H1 (cell line): ENCODE data around the gene ABCB11. TPM values are rescaled to one million over a fixed set of nuclear protein-coding genes. Genes with fewer than 3 reads are reported as not detected.

ENCODE experiments used
- EZH2 ChIP-seq: fragments of 200-600 bp; sonication (generic); IDR thresholded peaks from 2 replicates; pipeline ENCODE4 v1.7.1; 2012; ENCODE audit warnings: low read depth, mild to moderate bottlenecking, moderate library complexity, low read length, inconsistent platforms; ENCODE audit not compliant: severe bottlenecking
- HDAC6 ChIP-seq: IDR thresholded peaks from one replicate; pipeline ENCODE4 v1.7.1; 2012; ENCODE audit warnings: low read depth, mild to moderate bottlenecking, inconsistent platforms, low read length, moderate library complexity
- TAF7 ChIP-seq: optimal IDR thresholded peaks from 2 replicates; pipeline ENCODE3; 2011; ENCODE audit warnings: low read depth, mild to moderate bottlenecking, inconsistent platforms, low read length, moderate library complexity, borderline replicate concordance
- polyA plus RNA-seq, 7 experiments: library from polyadenylated mRNA; depleted of rRNA in 3 of 7; stranded (reverse) in 5 of 7; unstranded in 2 of 7; fragments of >200 nt in 5 of 7; fragments of 200-250 nt in 2 of 7; gene quantifications; 1 replicate in 5 of 7; 2 replicates in 1 of 7; 4 replicates in 1 of 7; pipeline versions ENCODE4 v1.2.1 to v1.2.3, GENCODE V29; 2011 to 2013; ENCODE audit warnings: missing spikeins in 2 of 7, mixed read lengths in 2 of 7
- total RNA-seq: library from RNA; stranded (reverse); fragmentation: NEBNext Ultra II Directional; extraction: Animal tissue kit (Norgen Biotek cat#: 25700); gene quantifications from 2 replicates; pipeline ENCODE4 v1.2.1, GENCODE V29; 2021

The ABCB11 gene
- total and polyA plus RNA-seq, 2 of the 8 experiments (the other 6 are each of a cell fraction or from before 2014, with no cell fraction given), result not detected

DNA sequence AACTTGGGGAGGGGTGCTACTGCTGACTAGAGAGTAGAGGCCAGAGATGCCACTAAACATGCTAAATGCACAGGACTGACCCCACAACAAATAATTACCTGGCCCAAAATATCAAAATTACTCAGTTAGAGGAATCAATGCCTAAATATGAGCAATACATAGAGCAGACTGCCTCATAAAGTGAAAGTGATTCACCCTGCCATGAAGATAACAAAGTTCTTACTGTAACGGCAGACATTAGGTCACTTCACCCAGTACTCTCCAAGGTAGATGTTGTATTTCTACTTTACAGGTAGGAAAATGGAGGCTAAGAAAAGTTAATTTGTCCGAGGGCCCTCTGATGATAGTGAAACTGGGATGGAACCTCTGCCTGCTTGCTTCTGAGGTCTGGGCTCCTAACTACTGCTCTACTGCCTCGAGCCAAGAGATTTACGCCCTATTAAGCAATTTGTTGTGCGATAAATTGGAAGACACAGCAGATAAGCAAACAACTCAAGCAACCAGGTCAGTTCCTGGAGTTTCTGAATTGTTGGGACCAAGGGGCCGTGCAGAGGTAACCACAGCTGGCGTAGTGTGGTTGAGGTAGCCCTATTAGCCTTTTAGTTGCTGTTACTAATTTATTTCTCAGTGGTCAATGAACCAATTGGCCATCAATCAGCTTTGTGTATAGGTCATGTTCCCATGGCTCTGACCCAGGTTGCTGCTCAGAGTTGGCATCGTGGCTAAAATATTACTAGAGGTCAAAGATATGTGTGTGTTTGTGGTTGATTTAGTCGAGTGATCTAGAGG, 43.0 kb upstream of the ABCB11 start (continued):
- TF ChIP-seq TAF7 (no peak), EZH2 (no peak), HDAC6 (no peak)
